ENCODE data around the gene IGF2R.

DNA sequence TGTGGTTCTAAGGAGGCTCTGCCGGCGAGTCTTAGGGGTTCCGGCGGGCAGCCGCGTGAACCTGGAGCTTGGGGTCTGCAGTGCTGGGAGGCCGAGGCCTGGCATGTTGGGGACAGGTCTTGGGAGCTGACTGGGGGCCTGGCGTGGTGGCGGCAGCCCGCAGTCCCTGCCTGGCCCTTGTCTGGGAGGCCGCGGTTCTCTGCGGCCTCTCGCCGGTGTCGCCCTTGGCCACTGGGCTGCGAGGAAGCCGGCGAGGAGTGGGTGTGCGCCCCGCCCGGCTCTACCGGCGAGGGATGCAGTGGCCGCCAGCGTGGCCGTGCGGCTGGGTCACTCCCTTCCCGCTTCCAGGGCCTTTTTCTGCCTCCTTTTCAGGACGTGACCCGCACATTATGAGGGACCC is 36.3 kb downstream of the IGF2R start:
- TF ChIP-seq, protein P1, sequence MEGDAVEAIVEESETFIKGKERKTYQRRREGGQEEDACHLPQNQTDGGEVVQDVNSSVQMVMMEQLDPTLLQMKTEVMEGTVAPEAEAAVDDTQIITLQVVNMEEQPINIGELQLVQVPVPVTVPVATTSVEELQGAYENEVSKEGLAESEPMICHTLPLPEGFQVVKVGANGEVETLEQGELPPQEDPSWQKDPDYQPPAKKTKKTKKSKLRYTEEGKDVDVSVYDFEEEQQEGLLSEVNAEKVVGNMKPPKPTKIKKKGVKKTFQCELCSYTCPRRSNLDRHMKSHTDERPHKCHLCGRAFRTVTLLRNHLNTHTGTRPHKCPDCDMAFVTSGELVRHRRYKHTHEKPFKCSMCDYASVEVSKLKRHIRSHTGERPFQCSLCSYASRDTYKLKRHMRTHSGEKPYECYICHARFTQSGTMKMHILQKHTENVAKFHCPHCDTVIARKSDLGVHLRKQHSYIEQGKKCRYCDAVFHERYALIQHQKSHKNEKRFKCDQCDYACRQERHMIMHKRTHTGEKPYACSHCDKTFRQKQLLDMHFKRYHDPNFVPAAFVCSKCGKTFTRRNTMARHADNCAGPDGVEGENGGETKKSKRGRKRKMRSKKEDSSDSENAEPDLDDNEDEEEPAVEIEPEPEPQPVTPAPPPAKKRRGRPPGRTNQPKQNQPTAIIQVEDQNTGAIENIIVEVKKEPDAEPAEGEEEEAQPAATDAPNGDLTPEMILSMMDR (conservative IDR thresholded peaks at IDR 0.05; ENCODE audit: low read length), result no peak
- TF ChIP-seq EZH2phosphoT487 (IDR thresholded peaks at IDR 0.05; ENCODE audit: borderline replicate concordance, low read depth, low read length), result no peak
